VCaP (cell line): ENCODE data around the gene PTDSS2.

Experiments used
- H3K27ac ChIP-seq: fragments of 450-650 bp; 2 replicates; pipeline ENCODE4 v1.5.1; 2017
- TF ChIP-seq, protein P1 (sequence below): fragments of 450-650 bp; conservative IDR thresholded peaks from 2 replicates; pipeline ENCODE4 v1.5.1; 2017; ENCODE audit warnings: mild to moderate bottlenecking, moderate library complexity

PTDSS2 gene

DNA sequence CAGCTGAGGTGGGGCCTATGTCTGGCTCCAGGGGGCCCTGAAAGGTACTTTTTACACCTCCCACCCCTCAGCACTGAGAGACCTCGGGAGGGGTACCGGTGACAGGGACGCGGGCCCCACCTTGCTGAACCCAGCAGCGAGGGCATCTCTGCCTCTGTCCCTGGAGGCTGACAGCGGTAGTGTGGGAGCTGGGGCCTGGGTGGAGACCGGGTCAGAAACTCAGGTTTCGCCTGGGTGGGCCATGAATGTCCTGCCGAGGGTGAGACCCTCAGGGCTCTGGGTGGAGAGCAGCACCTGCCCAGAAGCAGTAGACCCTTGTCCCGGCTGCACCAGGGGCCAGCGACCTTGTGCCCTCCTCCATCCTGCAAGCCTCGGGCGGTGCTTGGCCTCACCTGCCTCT lies 22.2 kb downstream of the PTDSS2 start:
- no peak overlapping the region for H3K27ac ChIP-seq
- TF ChIP-seq, protein P1, sequence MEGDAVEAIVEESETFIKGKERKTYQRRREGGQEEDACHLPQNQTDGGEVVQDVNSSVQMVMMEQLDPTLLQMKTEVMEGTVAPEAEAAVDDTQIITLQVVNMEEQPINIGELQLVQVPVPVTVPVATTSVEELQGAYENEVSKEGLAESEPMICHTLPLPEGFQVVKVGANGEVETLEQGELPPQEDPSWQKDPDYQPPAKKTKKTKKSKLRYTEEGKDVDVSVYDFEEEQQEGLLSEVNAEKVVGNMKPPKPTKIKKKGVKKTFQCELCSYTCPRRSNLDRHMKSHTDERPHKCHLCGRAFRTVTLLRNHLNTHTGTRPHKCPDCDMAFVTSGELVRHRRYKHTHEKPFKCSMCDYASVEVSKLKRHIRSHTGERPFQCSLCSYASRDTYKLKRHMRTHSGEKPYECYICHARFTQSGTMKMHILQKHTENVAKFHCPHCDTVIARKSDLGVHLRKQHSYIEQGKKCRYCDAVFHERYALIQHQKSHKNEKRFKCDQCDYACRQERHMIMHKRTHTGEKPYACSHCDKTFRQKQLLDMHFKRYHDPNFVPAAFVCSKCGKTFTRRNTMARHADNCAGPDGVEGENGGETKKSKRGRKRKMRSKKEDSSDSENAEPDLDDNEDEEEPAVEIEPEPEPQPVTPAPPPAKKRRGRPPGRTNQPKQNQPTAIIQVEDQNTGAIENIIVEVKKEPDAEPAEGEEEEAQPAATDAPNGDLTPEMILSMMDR = no peak

DNA sequence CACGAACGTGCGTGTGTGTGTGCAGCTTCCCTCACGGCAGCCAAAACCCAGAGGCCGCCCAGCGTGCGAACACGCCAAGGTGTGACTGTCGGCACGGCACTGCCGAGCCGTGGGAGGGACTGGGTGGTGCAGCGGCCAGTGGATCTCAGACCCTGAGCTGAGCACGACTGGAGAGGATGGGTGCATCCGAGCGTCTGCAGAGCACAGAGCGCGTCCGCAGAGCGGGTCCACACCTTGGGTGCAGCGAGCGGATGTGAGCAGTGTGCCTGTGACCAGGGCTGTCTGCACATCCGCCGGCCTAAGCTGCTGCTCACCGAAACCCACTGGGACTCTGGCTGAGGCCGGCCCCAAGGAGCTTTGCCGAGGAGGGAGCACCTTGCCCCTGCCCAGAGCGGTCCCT lies 22.7 kb downstream of the PTDSS2 start:
- TF ChIP-seq, protein P1 = no peak
- H3K27ac ChIP-seq = no peak overlapping the region

DNA sequence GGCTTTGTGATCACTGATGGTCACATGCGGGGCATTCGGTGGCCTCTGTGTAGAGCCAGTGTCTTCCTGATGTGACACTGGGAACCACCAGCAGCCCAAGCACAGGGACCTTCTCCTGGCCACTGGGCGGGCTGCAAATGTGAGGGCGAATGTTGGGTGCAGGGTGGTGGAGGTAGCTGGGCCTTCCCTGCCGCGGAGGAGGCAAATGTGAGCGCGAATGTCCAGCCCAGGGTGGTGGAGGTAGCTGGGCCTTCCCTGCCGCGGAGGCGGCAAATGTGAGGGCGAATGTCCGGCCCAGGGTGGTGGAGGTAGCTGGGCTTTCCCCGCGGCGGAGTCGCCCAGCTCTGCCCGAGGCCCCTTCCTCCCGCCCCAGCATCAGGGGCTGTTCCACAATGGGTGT lies 23.3 kb downstream of the PTDSS2 start:
- TF ChIP-seq, protein P1 = no peak
- H3K27ac ChIP-seq = no peak overlapping the region

DNA sequence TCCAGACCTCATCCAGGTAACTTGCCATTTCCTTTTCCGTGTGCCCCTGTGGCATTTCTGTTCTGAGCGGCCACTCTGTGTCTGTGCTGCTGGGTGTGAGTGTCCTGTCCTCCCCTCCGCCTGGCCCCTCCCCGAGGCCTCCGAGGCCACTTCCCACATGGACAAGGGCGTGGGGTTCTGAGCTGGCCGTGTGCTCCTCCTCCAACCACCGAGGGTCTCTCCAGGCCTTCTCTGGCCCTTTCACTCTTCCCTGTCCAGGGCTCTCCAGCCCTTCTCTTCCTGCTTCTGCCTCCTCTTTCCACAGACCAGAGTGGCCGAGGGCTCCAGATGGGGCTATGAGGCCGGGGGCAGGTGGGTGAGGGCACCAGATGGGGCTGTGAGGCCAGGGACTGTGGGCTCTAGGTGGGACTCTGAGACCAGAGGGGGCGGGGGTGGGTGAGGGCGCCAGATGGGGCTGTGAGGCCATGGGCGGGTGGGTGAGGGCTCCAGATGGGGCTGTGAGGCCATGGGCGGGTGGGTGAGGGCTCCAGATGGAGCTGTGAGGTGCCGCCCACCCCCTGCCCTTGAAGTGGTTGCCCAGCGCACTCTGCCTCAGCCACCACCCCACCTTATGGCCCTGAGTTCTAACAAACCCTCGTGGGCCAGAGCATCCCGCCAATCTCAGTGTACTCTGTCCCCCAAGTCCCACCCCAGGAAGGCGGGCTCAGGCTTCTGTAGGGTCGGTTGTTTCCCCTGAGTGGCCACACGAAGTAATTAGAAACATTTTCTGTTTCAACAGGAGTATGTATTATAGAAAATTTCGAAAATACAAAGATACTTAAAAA lies 24.1 kb downstream of the PTDSS2 start:
- TF ChIP-seq, protein P1 = no peak
- H3K27ac ChIP-seq = no peak overlapping the region

DNA sequence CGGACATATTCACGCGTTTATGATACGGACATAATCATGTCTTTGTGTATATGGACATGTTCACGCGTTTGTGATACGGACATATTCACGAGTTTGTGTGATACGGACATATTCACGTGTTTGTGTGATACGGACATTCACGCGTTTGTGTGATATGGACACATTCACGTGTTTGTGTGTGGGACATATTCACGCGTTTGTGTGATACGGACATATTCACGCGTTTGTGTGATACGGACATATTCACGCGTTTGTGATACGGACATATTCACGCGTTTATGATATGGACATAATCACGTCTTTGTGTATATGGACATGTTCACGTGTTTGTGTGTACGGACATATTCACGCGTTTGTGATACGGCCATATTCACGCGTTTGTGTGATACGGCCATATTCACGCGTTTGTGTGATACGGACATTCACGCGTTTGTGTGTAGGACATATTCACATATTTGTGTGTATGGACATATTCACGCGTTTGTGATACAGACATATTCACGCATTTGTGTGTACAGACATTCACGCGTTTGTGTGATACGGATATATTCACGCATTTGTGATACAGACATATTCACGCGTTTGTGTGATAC lies 24.9 kb downstream of the PTDSS2 start:
- H3K27ac ChIP-seq = no peak overlapping the region
- TF ChIP-seq, protein P1 = no peak

DNA sequence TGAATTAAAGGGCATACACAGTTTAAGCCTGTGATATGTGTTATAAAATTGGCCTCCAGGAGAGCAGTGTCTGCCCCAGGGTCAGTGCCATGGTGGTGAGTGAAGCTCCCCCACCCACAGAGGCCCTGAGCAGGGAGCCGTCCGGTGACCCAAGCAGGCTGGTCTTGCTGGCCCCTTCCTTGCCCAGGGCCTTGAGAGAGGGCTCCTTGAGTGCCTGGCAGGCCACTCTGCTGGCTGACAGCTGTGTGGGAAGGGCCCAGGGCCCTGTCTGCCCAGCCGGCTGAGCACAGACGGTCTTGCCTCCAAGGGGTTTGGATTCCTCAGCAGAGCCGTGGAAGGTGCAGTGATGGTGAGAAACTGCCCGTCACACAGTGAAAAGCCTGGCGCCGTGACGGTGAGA lies 25.9 kb downstream of the PTDSS2 start:
- TF ChIP-seq, protein P1 = no peak
- H3K27ac ChIP-seq = no peak overlapping the region

DNA sequence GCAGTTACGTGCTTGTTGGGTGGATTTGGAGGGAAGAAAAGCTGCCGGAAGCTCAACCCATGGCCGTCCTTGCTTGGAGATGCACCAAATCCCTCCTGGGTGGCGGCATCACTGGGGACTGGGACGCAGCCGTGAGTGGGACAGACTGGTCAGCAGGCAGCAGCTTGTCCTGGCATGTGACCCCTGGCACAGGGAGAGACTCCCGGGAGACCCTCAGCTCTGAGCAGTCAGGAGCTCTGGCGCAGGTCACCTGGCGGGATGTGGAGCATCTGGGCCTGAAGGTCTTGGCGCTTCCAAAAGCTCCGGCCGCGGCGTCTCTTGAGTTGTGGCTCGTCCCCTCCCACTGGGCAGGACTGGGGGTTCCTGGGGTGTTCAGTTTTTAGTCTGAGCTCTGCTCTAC lies 26.3 kb downstream of the PTDSS2 start:
- TF ChIP-seq, protein P1 = no peak
- no peak overlapping the region for H3K27ac ChIP-seq
